C4-2B (cell line): ENCODE data around the gene TTF1.

ENCODE experiments used
- ZFX ChIP-seq: fragments of 450-650 bp; IDR thresholded peaks from 2 replicates; pipeline ENCODE4 v1.6.1; 2017
- TF ChIP-seq, protein P1 (sequence below): fragments of 450-650 bp; conservative IDR thresholded peaks from 2 replicates; pipeline ENCODE4 v1.5.1; 2017; ENCODE audit warnings: mild to moderate bottlenecking

DNA sequence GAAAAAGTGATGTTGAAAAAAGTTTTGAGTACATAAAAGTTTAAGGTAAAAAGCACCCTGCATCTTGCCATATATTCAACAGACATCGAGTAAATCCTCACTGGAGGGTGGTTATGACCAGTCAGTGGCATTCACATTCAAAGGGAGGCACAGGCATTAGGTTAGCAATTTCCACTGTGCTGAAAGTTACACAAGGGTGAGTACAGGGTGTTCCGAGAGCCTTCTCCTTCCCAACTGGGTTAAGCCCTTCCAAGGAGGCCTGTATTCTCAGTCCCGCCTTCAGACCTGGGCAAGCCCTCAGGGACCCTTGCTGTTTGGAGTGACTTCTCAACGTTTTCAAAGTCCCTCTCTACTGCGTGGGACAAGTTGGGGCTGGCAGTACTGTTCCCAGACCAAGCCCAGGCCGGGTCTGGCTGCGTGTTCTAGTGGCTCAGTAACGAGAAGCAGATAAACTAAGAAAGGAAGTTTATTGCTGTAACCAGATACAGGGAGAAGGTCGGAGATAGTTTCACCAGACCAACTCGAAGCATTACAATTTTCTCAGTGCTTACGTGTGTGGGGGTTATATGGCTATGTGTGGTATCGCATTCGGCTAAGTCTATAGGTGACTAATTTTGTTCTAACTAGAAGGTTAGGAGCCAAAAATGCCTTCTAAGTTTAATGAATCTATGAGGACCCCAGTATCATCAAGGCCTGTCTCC lies 38.9 kb downstream of the TTF1 start:
- TF ChIP-seq, protein P1, sequence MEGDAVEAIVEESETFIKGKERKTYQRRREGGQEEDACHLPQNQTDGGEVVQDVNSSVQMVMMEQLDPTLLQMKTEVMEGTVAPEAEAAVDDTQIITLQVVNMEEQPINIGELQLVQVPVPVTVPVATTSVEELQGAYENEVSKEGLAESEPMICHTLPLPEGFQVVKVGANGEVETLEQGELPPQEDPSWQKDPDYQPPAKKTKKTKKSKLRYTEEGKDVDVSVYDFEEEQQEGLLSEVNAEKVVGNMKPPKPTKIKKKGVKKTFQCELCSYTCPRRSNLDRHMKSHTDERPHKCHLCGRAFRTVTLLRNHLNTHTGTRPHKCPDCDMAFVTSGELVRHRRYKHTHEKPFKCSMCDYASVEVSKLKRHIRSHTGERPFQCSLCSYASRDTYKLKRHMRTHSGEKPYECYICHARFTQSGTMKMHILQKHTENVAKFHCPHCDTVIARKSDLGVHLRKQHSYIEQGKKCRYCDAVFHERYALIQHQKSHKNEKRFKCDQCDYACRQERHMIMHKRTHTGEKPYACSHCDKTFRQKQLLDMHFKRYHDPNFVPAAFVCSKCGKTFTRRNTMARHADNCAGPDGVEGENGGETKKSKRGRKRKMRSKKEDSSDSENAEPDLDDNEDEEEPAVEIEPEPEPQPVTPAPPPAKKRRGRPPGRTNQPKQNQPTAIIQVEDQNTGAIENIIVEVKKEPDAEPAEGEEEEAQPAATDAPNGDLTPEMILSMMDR, result no peak
- no peak for TF ChIP-seq ZFX
